H1 (cell line): ENCODE results near the gene PC. TPM values are rescaled to one million over a fixed set of nuclear protein-coding genes. Genes with fewer than 3 reads are reported as not detected.

Experiments
- CTCF ChIA-PET: fragments of 300-600 bp; sonication (Branson Sonifier 250); formaldehyde crosslinking; loops from one replicate; lab custom pipeline; 2021; ENCODE audit not compliant: partially characterized antibody; lab: Charles Lee
- POLR2A ChIA-PET: fragments of 300-600 bp; sonication (Branson Sonifier 250); formaldehyde crosslinking; loops from one replicate; lab custom pipeline; 2021; ENCODE audit warnings: inconsistent platforms; ENCODE audit not compliant: partially characterized antibody; lab: Charles Lee
- DNase-seq, 2 experiments: peaks; one replicate each; pipeline versions ENCODE4 v3.0.0 to v3.0.0-alpha.2; 2010 to 2022; ENCODE audit warnings: low spot score in 2 of 2, low read depth in 1 of 2, mixed read lengths in 1 of 2
- FAIRE-seq: peaks from 2 replicates; lab custom pipeline; 2011; peaks lifted over from hg19 to GRCh38; lab: Jason Lieb, UNC
- H2AFZ ChIP-seq: 2 replicates; pipeline ENCODE4 v1.8.1; 2012; ENCODE audit warnings: low read length, inconsistent platforms
- H2AK5ac ChIP-seq: 2 replicates; pipeline ENCODE4 v1.6.1; 2013; ENCODE audit warnings: low read depth, low read length
- H2BK120ac ChIP-seq: replicated peaks from 2 replicates; pipeline ENCODE3; 2013; ENCODE audit warnings: low read depth, low read length, inconsistent platforms
- H2BK12ac ChIP-seq: 2 replicates; pipeline ENCODE4 v1.6.1; 2013; ENCODE audit warnings: low read depth, low read length
- H2BK15ac ChIP-seq: 2 replicates; pipeline ENCODE4 v1.6.1; 2013; ENCODE audit warnings: low read length
- H2BK20ac ChIP-seq: 2 replicates; pipeline ENCODE4 v1.6.1; 2013; ENCODE audit warnings: low read length
- H2BK5ac ChIP-seq: 2 replicates; pipeline ENCODE4 v1.6.1; 2013; ENCODE audit warnings: low read depth, low read length
- H3K14ac ChIP-seq: 2 replicates; pipeline ENCODE4 v1.6.1; 2013; ENCODE audit warnings: inconsistent platforms; ENCODE audit not compliant: insufficient read length
- H3K18ac ChIP-seq: 2 replicates; pipeline ENCODE4 v1.6.1; 2013; ENCODE audit warnings: low read length; ENCODE audit errors: extremely low read depth
- H3K23ac ChIP-seq: 2 replicates; pipeline ENCODE4 v1.6.1; 2013; ENCODE audit warnings: inconsistent platforms; ENCODE audit not compliant: insufficient read length
- H3K23me2 ChIP-seq: 2 replicates; pipeline ENCODE4 v1.6.1; 2013; ENCODE audit warnings: low read depth, low read length
- H3K27ac ChIP-seq: 2 replicates; pipeline ENCODE4 v1.6.1; 2011; ENCODE audit warnings: low read depth, low read length, inconsistent platforms
- H3K27me3 ChIP-seq, 4 experiments: replicated peaks in 1 of 4; 1 replicate in 1 of 4; 2 replicates in 3 of 4; pipeline versions ENCODE4 v1.6.1 to v1.8.1; 2011 to 2013; ENCODE audit warnings: low read length in 3 of 4, mild to moderate bottlenecking in 3 of 4, inconsistent platforms in 2 of 4, mixed read lengths in 2 of 4, moderate library complexity in 1 of 4; ENCODE audit not compliant: control insufficient read depth in 3 of 4, insufficient read depth in 3 of 4; ENCODE audit errors: extremely low read depth in 1 of 4
- H3K36me3 ChIP-seq, 4 experiments: 2 replicates each; pipeline versions ENCODE4 v1.6.1 to v1.8.1; 2011 to 2013; ENCODE audit warnings: mild to moderate bottlenecking in 4 of 4, low read length in 3 of 4, moderate library complexity in 2 of 4, control low read depth in 1 of 4, inconsistent platforms in 1 of 4; ENCODE audit not compliant: insufficient read depth in 4 of 4, control insufficient read depth in 2 of 4
- H3K4ac ChIP-seq: replicated peaks from 2 replicates; pipeline ENCODE3; 2013; ENCODE audit warnings: low read length, low read depth, mixed read lengths, inconsistent platforms; ENCODE audit not compliant: insufficient read length
- H3K4me1 ChIP-seq, 4 experiments: replicated peaks in 1 of 4; 1 replicate in 1 of 4; 2 replicates in 3 of 4; pipeline versions ENCODE4 v1.6.1 to v1.8.1; 2011 to 2013; ENCODE audit warnings: low read length in 3 of 4, inconsistent platforms in 2 of 4, mixed read lengths in 1 of 4; ENCODE audit not compliant: insufficient read depth in 4 of 4, control insufficient read depth in 3 of 4
- H3K4me2 ChIP-seq, 2 experiments: 2 replicates each; pipeline versions ENCODE4 v1.6.1 to v1.8.1; 2011 to 2013; ENCODE audit warnings: low read depth in 2 of 2, low read length in 2 of 2, control low read depth in 1 of 2, inconsistent platforms in 1 of 2, mild to moderate bottlenecking in 1 of 2; ENCODE audit not compliant: insufficient read depth in 1 of 2
- H3K4me3 ChIP-seq, 4 experiments: fragments of 200-600, 300-600 bp in 1 of 4; sonication (generic), shearing (Covaris generic), sonication (Bioruptor Twin) in 1 of 4; 2 replicates each; pipeline versions ENCODE4 v1.5.1 to v1.8.1; 2011 to 2016; ENCODE audit warnings: low read length in 4 of 4, low read depth in 3 of 4, control low read depth in 2 of 4, inconsistent platforms in 2 of 4, mild to moderate bottlenecking in 2 of 4, mixed read lengths in 1 of 4, moderate library complexity in 1 of 4; ENCODE audit not compliant: insufficient read depth in 2 of 4; ENCODE audit errors: extremely low read depth in 1 of 4
- H3K56ac ChIP-seq: replicated peaks from 2 replicates; pipeline ENCODE3; 2013; ENCODE audit warnings: low read depth, mild to moderate bottlenecking, mixed read lengths, low read length, inconsistent platforms; ENCODE audit not compliant: insufficient read length
- H3K79me1 ChIP-seq: 2 replicates; pipeline ENCODE4 v1.6.1; 2013; ENCODE audit warnings: low read depth, low read length, control low read depth
- H3K79me2 ChIP-seq, 2 experiments: 2 replicates each; pipeline versions ENCODE4 v1.6.1 to v1.8.1; 2012 to 2013; ENCODE audit warnings: low read length in 2 of 2, mild to moderate bottlenecking in 2 of 2, inconsistent platforms in 1 of 2; ENCODE audit not compliant: insufficient read depth in 2 of 2, control insufficient read depth in 1 of 2
- H3K9ac ChIP-seq, 4 experiments: replicated peaks in 1 of 4; 1 replicate in 1 of 4; 2 replicates in 3 of 4; pipeline versions ENCODE4 v1.6.1 to v1.8.1; 2011 to 2013; ENCODE audit warnings: low read depth in 3 of 4, low read length in 3 of 4, control low read depth in 2 of 4, mild to moderate bottlenecking in 2 of 4, moderate library complexity in 2 of 4, inconsistent platforms in 1 of 4; ENCODE audit errors: extremely low read depth in 1 of 4
- H3K9me3 ChIP-seq, 2 experiments: 2 replicates each; pipeline versions ENCODE4 v1.6.1 to v1.8.1; 2012 to 2013; ENCODE audit warnings: mild to moderate bottlenecking in 2 of 2, moderate library complexity in 2 of 2, control low read depth in 1 of 2, inconsistent platforms in 1 of 2, low read depth in 1 of 2, low read length in 1 of 2, mixed read lengths in 1 of 2; ENCODE audit not compliant: insufficient read depth in 2 of 2
- H4K20me1 ChIP-seq, 2 experiments: replicated peaks in 1 of 2; 2 replicates each; pipeline versions ENCODE3 to v1.8.1; 2011 to 2013; ENCODE audit warnings: inconsistent platforms in 2 of 2, low read length in 2 of 2, mild to moderate bottlenecking in 1 of 2; ENCODE audit not compliant: insufficient read depth in 2 of 2, control insufficient read depth in 1 of 2
- H4K5ac ChIP-seq: 2 replicates; pipeline ENCODE4 v1.6.1; 2013; ENCODE audit warnings: low read length, low read depth, mixed read lengths, inconsistent platforms; ENCODE audit not compliant: insufficient read length
- H4K8ac ChIP-seq: 2 replicates; pipeline ENCODE4 v1.8.0; 2013; ENCODE audit warnings: mild to moderate bottlenecking, moderate library complexity, low read length, inconsistent platforms; ENCODE audit not compliant: insufficient read depth; ENCODE audit errors: extremely low read depth
- H4K91ac ChIP-seq: replicated peaks from 2 replicates; pipeline ENCODE3; 2013; ENCODE audit warnings: low read length, mixed read lengths, inconsistent platforms; ENCODE audit not compliant: insufficient read length
- CBX8 ChIP-seq: fragments of 300-800, 300-1000 bp; sonication (generic); IDR thresholded peaks from 2 replicates; pipeline ENCODE4 v1.7.1; 2016; ENCODE audit warnings: low read depth, low read length, borderline replicate concordance
- CHD1 ChIP-seq: IDR thresholded peaks from 2 replicates; pipeline ENCODE4 v1.6.1; 2012; ENCODE audit warnings: low read depth, low read length, improper control_type of control experiment
- CREB1 ChIP-seq: IDR thresholded peaks from 2 replicates; pipeline ENCODE4 v1.6.1; 2012; ENCODE audit warnings: inconsistent platforms
- EGR1 ChIP-seq: IDR thresholded peaks from 2 replicates; pipeline ENCODE4 v1.6.1; 2011; ENCODE audit warnings: low read depth, low read length, borderline replicate concordance
- KDM1A ChIP-seq: fragments of 200-600, 300-600 bp; sonication (generic); IDR thresholded peaks from 2 replicates; pipeline ENCODE4 v1.7.1; 2016; ENCODE audit warnings: mild to moderate bottlenecking, low read length, borderline replicate concordance
- KDM5A ChIP-seq: fragments of 200-600 bp; IDR thresholded peaks from 2 replicates; pipeline ENCODE4 v1.7.1; 2012; ENCODE audit warnings: mild to moderate bottlenecking, low read length, inconsistent platforms, mixed read lengths
- MAFK ChIP-seq: IDR thresholded peaks from 2 replicates; pipeline ENCODE4 v1.6.1; 2012; ENCODE audit warnings: low read depth, mild to moderate bottlenecking, improper control_type of control experiment, low read length
- NANOG ChIP-seq: IDR thresholded peaks from 2 replicates; pipeline ENCODE4 v1.6.1; 2011; ENCODE audit warnings: low read length, low read depth, mild to moderate bottlenecking, inconsistent platforms; ENCODE audit not compliant: insufficient read depth, poor library complexity, severe bottlenecking
- POU5F1 ChIP-seq: IDR thresholded peaks from 2 replicates; pipeline ENCODE4 v1.6.1; 2011; ENCODE audit warnings: low read depth, mild to moderate bottlenecking, low read length, moderate library complexity
- RNF2 ChIP-seq: fragments of 200-900, 300-1000 bp; sonication (generic); IDR thresholded peaks from 2 replicates; pipeline ENCODE4 v1.7.1; 2016; ENCODE audit warnings: borderline replicate concordance, low read depth, mild to moderate bottlenecking, antibody characterized with exemption, low read length; ENCODE audit not compliant: poor library complexity, severe bottlenecking; ENCODE audit errors: missing control alignments
- YY1 ChIP-seq: IDR thresholded peaks from 2 replicates; pipeline ENCODE4 v1.6.1; 2011; ENCODE audit warnings: low read depth, mild to moderate bottlenecking, low read length
- WGBS, 2 experiments: shearing (Covaris generic) in 1 of 2; methylation state at CpG; one replicate each; pipeline versions ENCODE4 v1.1.6 to v1.1.7; 2013 to 2015; ENCODE audit warnings: low lambda C conversion rate in 2 of 2, mixed read lengths in 2 of 2, inconsistent platforms in 1 of 2, low coverage in 1 of 2, missing lambda C conversion rate in 1 of 2; ENCODE audit not compliant: insufficient replicate concordance in 2 of 2, insufficient coverage in 1 of 2, insufficient read length in 1 of 2; ENCODE audit errors: extremely low coverage in 1 of 2, missing lambda C conversion rate in 1 of 2; 5-methylcytosine and 5-hydroxymethylcytosine counted together
- polyA plus RNA-seq, 7 experiments: library from polyadenylated mRNA; depleted of rRNA in 3 of 7; stranded (reverse) in 5 of 7; unstranded in 2 of 7; fragments of >200 nt in 5 of 7; fragments of 200-250 nt in 2 of 7; gene quantifications; 1 replicate in 5 of 7; 2 replicates in 1 of 7; 4 replicates in 1 of 7; pipeline versions ENCODE4 v1.2.1 to v1.2.3, GENCODE V29; 2011 to 2013; ENCODE audit warnings: missing spikeins in 2 of 7, mixed read lengths in 2 of 7
- total RNA-seq: library from RNA; stranded (reverse); fragmentation: NEBNext Ultra II Directional; extraction: Animal tissue kit (Norgen Biotek cat#: 25700); gene quantifications from 2 replicates; pipeline ENCODE4 v1.2.1, GENCODE V29; 2021
- TF ChIP-seq, protein P1 (sequence below): IDR thresholded peaks from 2 replicates; pipeline ENCODE4 v1.6.1; 2012; ENCODE audit warnings: inconsistent platforms

PC gene
- total and polyA plus RNA-seq, 2 of the 8 experiments (the other 6 are each of a cell fraction or from before 2014, with no cell fraction given), result 11.5 to 27.5 TPM

DNA sequence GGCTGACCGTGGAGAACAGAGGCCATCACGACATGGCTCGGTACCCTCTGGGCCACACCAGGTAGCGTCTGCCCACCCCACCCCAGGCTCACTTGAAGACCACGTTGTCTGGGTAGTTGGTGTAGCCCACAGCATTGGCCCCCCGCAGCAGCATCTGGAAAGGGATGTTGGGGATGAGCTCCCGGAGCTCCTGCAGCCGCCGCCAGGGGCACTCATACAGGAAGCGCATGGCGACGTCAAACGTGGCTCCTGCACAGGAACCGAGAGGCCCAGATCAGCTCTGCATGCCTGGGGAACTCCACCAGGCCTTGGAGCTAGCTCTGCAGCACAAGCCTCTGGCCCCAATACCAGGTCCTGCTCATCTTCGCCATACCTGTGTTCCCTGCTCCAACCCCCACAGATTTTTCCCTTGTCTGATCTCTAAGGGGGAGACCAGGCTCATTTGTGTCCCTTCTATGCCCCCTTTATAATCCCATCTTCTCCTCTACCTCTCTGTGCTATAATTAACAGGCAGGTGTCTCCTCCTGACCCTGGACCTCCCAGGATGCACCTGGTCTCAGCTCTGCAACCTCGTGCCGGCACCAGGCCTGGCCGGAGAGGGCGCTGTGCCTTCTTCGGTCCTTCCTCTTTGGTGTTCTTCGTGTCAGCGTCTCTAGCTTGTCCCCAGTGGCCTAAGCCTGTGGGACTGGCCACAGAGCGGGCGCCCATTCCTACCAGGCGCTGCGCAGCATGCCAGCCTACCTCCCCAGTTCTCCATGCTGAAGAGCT, 106.3 kb downstream of the PC start:
- POLR2A ChIA-PET, result interaction anchor here (0.7 to 5.4 kb wide), 6 partner anchors 8 to 230 kb away, joined by 3 to 53 read pairs (median 6); partner anchors contain the start of genes RCE1 and SYT12
- H3K9me3 ChIP-seq, result no peaks in the 10 kb centered on the region
- H3K14ac ChIP-seq, result no peak overlapping the region
- no peak overlapping the region for H2BK5ac ChIP-seq
- no peak overlapping the region for H3K56ac ChIP-seq
- H3K79me2 ChIP-seq, result no peaks in the 10 kb centered on the region
- H3K36me3 ChIP-seq, result peaks cover 0 to 7% (median 4%) of the 10 kb centered on the region in 4 experiments; a peak in 5 of 8 replicates
- H3K4ac ChIP-seq, result no peak overlapping the region
- CTCF ChIA-PET, result interaction anchor here (0.6 to 6.3 kb wide), 38 partner anchors 9 to 958 kb away, joined by 3 to 72 read pairs (median 4); partner anchors contain the start of genes C11orf86, PELI3 and RCE1
- peaks cover 8% of the 10 kb centered on the region for H3K23me2 ChIP-seq
- H3K27me3 ChIP-seq, result no peaks in the 10 kb centered on the region
- DNase-seq, result peak in 1 of 2 experiments; percentile 80
- H2BK15ac ChIP-seq, result no peak overlapping the region
- no peak overlapping the region for H2AK5ac ChIP-seq
- no peak overlapping the region for H3K18ac ChIP-seq
- peaks cover 5 to 12% (median 5%) of the 10 kb centered on the region in 4 experiments for H3K4me1 ChIP-seq
- no peak overlapping the region for H2AFZ ChIP-seq
- H4K91ac ChIP-seq, result no peak overlapping the region
- H3K27ac ChIP-seq, result no peak overlapping the region
- FAIRE-seq, result peak; percentile 68
- no peak overlapping the region for H2BK20ac ChIP-seq
- no peaks in the 10 kb centered on the region for H4K20me1 ChIP-seq
- H2BK12ac ChIP-seq, result peak overlapping the region; percentile 17; the same call in 1 of the 2 replicates
- no peak overlapping the region for H2BK120ac ChIP-seq
- 83% methylated on average over 26 of the region's 26 CpGs; no CpG with 5 or more reads in 1 of the 2 experiments for WGBS, 2 experiments
- H3K9ac ChIP-seq, result no peak overlapping the region
- no peak overlapping the region for H3K4me2 ChIP-seq
- H3K4me3 ChIP-seq, result no peak overlapping the region
- H3K79me1 ChIP-seq, result no peaks in the 10 kb centered on the region
- H4K8ac ChIP-seq, result no peak overlapping the region
- no peak overlapping the region for H3K23ac ChIP-seq
- H4K5ac ChIP-seq, result no peak overlapping the region
- no peak for TF ChIP-seq YY1
- TF ChIP-seq CHD1, result no peak
- 0 out of 2 replicates have a peak, but pooled peaks have one; percentile 10 for TF ChIP-seq EGR1
- TF ChIP-seq MAFK, result no peak
- TF ChIP-seq KDM5A, result no peak
- TF ChIP-seq, protein P1, sequence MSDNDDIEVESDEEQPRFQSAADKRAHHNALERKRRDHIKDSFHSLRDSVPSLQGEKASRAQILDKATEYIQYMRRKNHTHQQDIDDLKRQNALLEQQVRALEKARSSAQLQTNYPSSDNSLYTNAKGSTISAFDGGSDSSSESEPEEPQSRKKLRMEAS, result peak; percentile 71
- no peak for TF ChIP-seq CREB1
- TF ChIP-seq RNF2, result no peak
- TF ChIP-seq NANOG, result no peak
- TF ChIP-seq POU5F1, result no peak
- TF ChIP-seq CBX8, result no peak
- TF ChIP-seq KDM1A, result no peak
